Activated T-helper 1 cell treated with anti-CD3 and anti-CD28 coated beads, Interleukin-12 subunit alpha, Interleukin-12 subunit beta, Interleukin-2, Interleukin-4 antibody, amounts not matched to agents 30 ng/mL and 10 ng/mL and 1 ng/mL, durations not matched to agents 14 hours and 24 hours and 36 hours (primary cell): ENCODE data around the gene POU3F2. TPM values are rescaled to one million over a fixed set of nuclear protein-coding genes. Genes with fewer than 3 reads are reported as not detected.

Experiments used
- DNase-seq: peaks from one replicate; pipeline ENCODE4 v3.0.0; 2021; ENCODE audit warnings: low spot score
- H3K27ac Mint-ChIP-seq: one replicate; pipeline ENCODE4 v1.8.0; 2021; ENCODE audit warnings: mild to moderate bottlenecking, mixed read lengths
- H3K27me3 Mint-ChIP-seq: one replicate; pipeline ENCODE4 v1.8.0; 2022; ENCODE audit warnings: mild to moderate bottlenecking, moderate library complexity, mixed read lengths; ENCODE audit not compliant: insufficient read depth
- H3K36me3 Mint-ChIP-seq: one replicate; pipeline ENCODE4 v1.8.0; 2021; ENCODE audit warnings: low read depth, mixed read lengths
- H3K4me1 Mint-ChIP-seq: one replicate; pipeline ENCODE4 v1.8.0; 2021; ENCODE audit warnings: low read depth, mixed read lengths
- H3K4me3 Mint-ChIP-seq: one replicate; pipeline ENCODE4 v1.8.0; 2021; ENCODE audit warnings: mild to moderate bottlenecking, moderate library complexity, mixed read lengths
- H3K9me3 Mint-ChIP-seq: one replicate; pipeline ENCODE4 v1.8.0; 2021; ENCODE audit warnings: mixed read lengths
- intact Hi-C: fragments of 100-400 bp; cut with micrococcal nuclease; formaldehyde crosslinking; loops from one replicate; pipeline ENCODE4 v1.15.1; 2024
- total RNA-seq: library from RNA; stranded (reverse); gene quantifications from 2 replicates; pipeline ENCODE4 v1.2.3, GENCODE V29; 2022

Gene POU3F2
- total RNA-seq, 1 donor from 2014 or later, result not detected

GRCh38 chr6:98824162-98824901, 10.0 kb upstream of the POU3F2 start:
- Mint-ChIP-seq H3K9me3 (no peaks in the 10 kb centered on the region), H3K27me3 (peaks cover 73% of the 10 kb centered on the region), H3K27ac (no peak overlapping the region), H3K4me1 (peaks cover 29% of the 10 kb centered on the region), H3K4me3 (peak overlapping the region; percentile 78), H3K36me3 (peaks cover 7% of the 10 kb centered on the region)
- intact Hi-C loops, result no loop called here
- DNase-seq, result no peak

GRCh38 chr6:98824902-98825599, 9.3 kb upstream of the POU3F2 start:
- peak overlapping the region; percentile 64 for H3K4me3 Mint-ChIP-seq
- H3K36me3 Mint-ChIP-seq, result peaks cover 7% of the 10 kb centered on the region
- H3K4me1 Mint-ChIP-seq, result peaks cover 29% of the 10 kb centered on the region
- intact Hi-C loops, result loop anchor here (1.0 kb wide), 1 partner anchor 9 kb away; the partner anchor contains the start of gene POU3F2
- no peaks in the 10 kb centered on the region for H3K9me3 Mint-ChIP-seq
- peak overlapping the region; percentile 31 for H3K27ac Mint-ChIP-seq
- DNase-seq, result no peak
- peaks cover 79% of the 10 kb centered on the region for H3K27me3 Mint-ChIP-seq

- Mint-ChIP-seq H3K4me3 (peak overlapping the region; percentile 24), H3K27me3 (peaks cover 83% of the 10 kb centered on the region), H3K9me3 (no peaks in the 10 kb centered on the region), H3K27ac (peak overlapping the region; percentile 31), H3K4me1 (peaks cover 29% of the 10 kb centered on the region), H3K36me3 (peaks cover 7% of the 10 kb centered on the region)
- intact Hi-C loops, result loop anchor here (1.0 kb wide), 1 partner anchor 9 kb away; the partner anchor contains the start of gene POU3F2
- no peak for DNase-seq
Observed at GRCh38 chr6:98825600-98826230, 8.7 kb upstream of the POU3F2 start.

GRCh38 chr6:98827295-98828159, 6.8 kb upstream of the POU3F2 start:
- Mint-ChIP-seq H3K4me1 (peaks cover 30% of the 10 kb centered on the region), H3K9me3 (no peaks in the 10 kb centered on the region), H3K27ac (no peak overlapping the region), H3K36me3 (peaks cover 7% of the 10 kb centered on the region), H3K4me3 (no peak overlapping the region), H3K27me3 (peaks cover 86% of the 10 kb centered on the region)
- intact Hi-C loops, result loop anchor here (2.0 kb wide), 1 partner anchor 1629 kb away; no protein-coding TSS in a partner anchor
- no peak for DNase-seq

GRCh38 chr6:98828211-98828788, 6.1 kb upstream of the POU3F2 start:
- peaks cover 7% of the 10 kb centered on the region for H3K36me3 Mint-ChIP-seq
- no peaks in the 10 kb centered on the region for H3K9me3 Mint-ChIP-seq
- intact Hi-C loops, result loop anchor here (2.0 kb wide), 1 partner anchor 1629 kb away; no protein-coding TSS in a partner anchor
- no peak overlapping the region for H3K27ac Mint-ChIP-seq
- H3K4me3 Mint-ChIP-seq, result no peak overlapping the region
- peaks cover 89% of the 10 kb centered on the region for H3K27me3 Mint-ChIP-seq
- no peak for DNase-seq
- peaks cover 36% of the 10 kb centered on the region for H3K4me1 Mint-ChIP-seq

- Mint-ChIP-seq H3K4me3 (no peak overlapping the region), H3K27me3 (peaks cover 89% of the 10 kb centered on the region), H3K9me3 (no peaks in the 10 kb centered on the region), H3K36me3 (peaks cover 7% of the 10 kb centered on the region), H3K4me1 (peaks cover 36% of the 10 kb centered on the region), H3K27ac (no peak overlapping the region)
- DNase-seq, result no peak
- intact Hi-C loops, result loop anchor here (2.0 kb wide), 1 partner anchor 1628 kb away; no protein-coding TSS in a partner anchor
Observed at GRCh38 chr6:98828941-98829411, 5.4 kb upstream of the POU3F2 start.

- no peak for DNase-seq
- H3K9me3 Mint-ChIP-seq, result no peaks in the 10 kb centered on the region
- H3K36me3 Mint-ChIP-seq, result peaks cover 7% of the 10 kb centered on the region
- H3K27me3 Mint-ChIP-seq, result peaks cover 86% of the 10 kb centered on the region
- H3K27ac Mint-ChIP-seq, result no peak overlapping the region
- H3K4me1 Mint-ChIP-seq, result peaks cover 30% of the 10 kb centered on the region
- no peak overlapping the region for H3K4me3 Mint-ChIP-seq
- intact Hi-C loops, result loop anchor here (5.0 kb wide), 2 partner anchors 637 to 1617 kb away; no protein-coding TSS in a partner anchor
Observed at GRCh38 chr6:98830146-98830545, 4.2 kb upstream of the POU3F2 start.

- Mint-ChIP-seq H3K36me3 (peaks cover 3% of the 10 kb centered on the region), H3K4me3 (peak overlapping the region; percentile 45), H3K27me3 (peaks cover 83% of the 10 kb centered on the region), H3K27ac (peak overlapping the region; percentile 63), H3K4me1 (peaks cover 18% of the 10 kb centered on the region), H3K9me3 (no peaks in the 10 kb centered on the region)
- intact Hi-C loops, result loop anchor here (5.0 kb wide), 2 partner anchors 636 to 1616 kb away; no protein-coding TSS in a partner anchor
- no peak for DNase-seq
Observed at GRCh38 chr6:98831057-98831958, 3.1 kb upstream of the POU3F2 start.

GRCh38 chr6:98831959-98832283, 2.5 kb upstream of the POU3F2 start:
- H3K4me3 Mint-ChIP-seq, result no peak overlapping the region
- no peak overlapping the region for H3K27ac Mint-ChIP-seq
- intact Hi-C loops, result loop anchor here (2.0 to 5.0 kb wide), 3 partner anchors 635 to 1615 kb away; no protein-coding TSS in a partner anchor
- peaks cover 82% of the 10 kb centered on the region for H3K27me3 Mint-ChIP-seq
- no peaks in the 10 kb centered on the region for H3K9me3 Mint-ChIP-seq
- H3K4me1 Mint-ChIP-seq, result peaks cover 17% of the 10 kb centered on the region
- no peak for DNase-seq
- peaks cover 3% of the 10 kb centered on the region for H3K36me3 Mint-ChIP-seq

- intact Hi-C loops, result loop anchor here (2.0 to 5.0 kb wide), 3 partner anchors 635 to 1615 kb away; no protein-coding TSS in a partner anchor
- peak overlapping the region; percentile 78 for H3K27ac Mint-ChIP-seq
- no peak for DNase-seq
- peaks cover 1% of the 10 kb centered on the region for H3K36me3 Mint-ChIP-seq
- H3K27me3 Mint-ChIP-seq, result peaks cover 83% of the 10 kb centered on the region
- H3K9me3 Mint-ChIP-seq, result no peaks in the 10 kb centered on the region
- H3K4me3 Mint-ChIP-seq, result peak overlapping the region; percentile 84
- peaks cover 17% of the 10 kb centered on the region for H3K4me1 Mint-ChIP-seq
Observed at GRCh38 chr6:98832284-98833056, 1.9 kb upstream of the POU3F2 start.
